NCI-H82 (cell line): ENCODE data around the gene IL36A.

Experiments used
- DNase-seq: peaks from one replicate; lab custom pipeline; 2025; lab: John Stamatoyannopoulos, UW

Gene IL36A

GRCh38 chr2:113007250-113007649, 2.0 kb downstream of the IL36A start:
- DNase-seq, result no peak

DNA sequence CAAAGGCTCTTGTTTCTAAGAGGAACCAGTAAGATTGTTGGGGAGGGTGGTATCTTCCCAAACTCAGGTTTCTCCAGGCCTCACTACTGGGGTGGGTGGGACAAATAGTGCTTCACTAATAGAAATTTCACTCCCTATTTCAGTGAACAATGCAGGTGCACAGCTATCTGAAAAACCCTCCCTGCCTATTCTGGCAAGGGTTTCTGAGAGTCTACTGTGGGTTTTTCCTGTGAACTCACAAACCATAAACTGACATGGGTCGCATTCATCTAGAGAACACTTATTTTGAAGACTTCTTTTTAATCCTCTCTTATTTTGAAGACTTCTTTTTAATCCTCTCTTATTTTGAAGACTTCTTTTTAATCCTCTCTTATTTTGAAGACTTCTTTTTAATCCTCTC, 4.4 kb downstream of the IL36A start:
- DNase-seq, result no peak

DNA sequence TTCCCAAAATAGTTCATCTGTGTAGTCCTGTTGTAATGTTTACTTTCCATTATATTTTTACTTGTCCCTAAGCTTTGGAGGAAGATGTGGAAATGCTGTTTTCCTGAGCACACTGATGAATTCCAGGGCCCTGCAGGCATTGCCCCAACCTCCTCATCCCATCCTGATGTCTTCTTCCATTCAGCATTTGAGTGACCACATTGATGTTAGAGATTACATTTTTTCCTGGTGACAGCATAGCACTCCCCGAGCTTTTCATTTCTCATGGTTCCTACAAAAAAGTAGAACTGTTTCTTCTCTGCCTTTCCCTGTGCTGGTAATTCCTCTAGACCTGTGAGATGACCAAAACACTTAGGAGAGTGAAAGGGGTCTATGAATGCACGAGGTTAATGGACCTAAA, 4.8 kb downstream of the IL36A start:
- no peak for DNase-seq

DNA sequence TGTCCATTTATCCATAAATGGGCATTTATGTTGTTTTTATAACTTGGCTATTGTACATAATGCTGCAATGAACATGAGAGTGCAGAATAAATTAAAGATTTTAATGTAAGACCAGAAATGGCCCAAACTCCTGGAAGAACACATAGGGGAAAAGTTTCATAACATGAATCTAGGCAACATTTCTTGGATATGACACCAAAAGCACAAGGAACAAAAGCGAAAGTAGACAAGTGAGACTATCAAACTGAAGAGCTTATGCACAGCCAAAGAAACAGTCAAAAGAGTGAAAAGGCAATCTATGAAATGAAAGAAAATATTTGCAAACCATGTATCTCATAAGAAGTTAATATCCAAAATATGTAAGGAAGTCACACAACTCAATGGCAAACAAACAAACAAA, 5.8 kb downstream of the IL36A start:
- DNase-seq, result no peak

DNA sequence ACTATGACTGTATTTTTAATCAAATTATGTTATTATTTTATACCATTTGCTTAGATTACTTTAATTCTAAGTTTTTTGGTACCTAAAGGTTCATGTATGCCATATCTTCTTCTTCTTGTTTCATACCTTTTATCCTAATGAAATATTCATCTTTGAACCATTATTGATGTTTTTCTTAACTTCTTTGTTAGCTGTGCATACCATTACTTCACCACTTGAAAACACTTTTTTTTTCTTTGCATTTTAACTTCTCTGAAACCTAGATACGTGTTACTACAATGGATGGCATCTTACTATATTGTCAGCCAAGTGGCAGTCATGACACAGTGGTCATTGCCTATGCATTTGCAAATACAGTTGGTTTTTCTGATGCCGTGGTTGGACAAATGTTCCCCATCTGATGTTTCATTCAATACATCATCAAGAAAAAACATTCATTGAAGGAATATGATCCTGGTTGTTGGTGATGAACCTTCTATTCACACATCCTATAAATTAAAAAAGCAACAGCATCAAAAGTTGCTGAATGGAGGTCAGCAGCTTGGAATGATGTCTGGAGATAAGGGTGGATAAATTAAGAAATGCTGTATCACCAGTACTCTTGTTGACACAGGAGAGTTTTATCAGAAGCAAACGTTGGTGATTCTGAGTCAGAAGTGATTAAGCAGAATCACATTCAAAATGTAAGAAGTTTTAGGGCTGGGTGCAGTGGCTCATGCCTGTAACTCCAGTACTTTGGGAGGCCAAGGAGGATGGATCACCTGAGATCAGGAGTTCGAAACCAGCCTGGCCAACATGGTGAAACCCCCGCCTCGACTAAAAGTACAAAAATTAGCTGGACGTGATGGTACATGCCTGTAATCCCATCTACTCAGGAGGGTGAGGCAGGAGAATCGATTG, 7.4 kb downstream of the IL36A start:
- DNase-seq, result no peak

DNA sequence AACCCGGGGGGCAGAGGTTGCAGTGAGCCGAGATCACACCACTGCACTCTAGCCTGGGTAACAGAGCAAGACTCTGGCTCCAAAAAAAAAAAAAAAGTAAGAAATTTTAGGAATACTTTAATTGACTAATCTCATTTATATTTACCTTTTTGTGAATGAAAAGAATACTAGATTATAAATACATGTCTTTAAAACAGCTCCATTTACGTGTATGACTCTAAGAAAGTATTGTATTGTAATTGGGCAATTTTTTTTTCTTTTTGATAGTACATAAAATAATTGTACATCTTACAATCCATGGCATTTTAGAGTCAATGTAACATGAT, 8.0 kb downstream of the IL36A start:
- no peak for DNase-seq

GRCh38 chr2:113014067-113014466, 8.8 kb downstream of the IL36A start:
- no peak for DNase-seq

DNA sequence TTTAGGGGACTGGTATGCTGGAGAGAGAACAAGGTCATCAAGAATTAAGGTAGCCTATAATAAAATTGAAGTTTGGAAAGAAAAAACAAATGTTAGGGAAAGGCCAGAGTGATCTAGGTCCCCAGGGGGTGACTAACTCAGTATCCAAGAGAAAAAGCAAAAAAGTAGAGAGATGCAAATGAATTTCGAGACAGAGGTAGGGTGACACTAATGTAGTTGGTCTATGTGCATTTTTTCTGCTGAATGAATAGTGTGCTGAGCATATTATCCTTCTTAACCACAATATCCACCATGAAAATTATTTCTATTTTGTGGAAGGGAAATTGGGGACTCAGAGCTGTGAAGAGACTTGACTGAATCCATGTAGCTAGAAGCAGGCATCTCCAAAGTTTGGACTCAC, 9.8 kb downstream of the IL36A start:
- no peak for DNase-seq

DNA sequence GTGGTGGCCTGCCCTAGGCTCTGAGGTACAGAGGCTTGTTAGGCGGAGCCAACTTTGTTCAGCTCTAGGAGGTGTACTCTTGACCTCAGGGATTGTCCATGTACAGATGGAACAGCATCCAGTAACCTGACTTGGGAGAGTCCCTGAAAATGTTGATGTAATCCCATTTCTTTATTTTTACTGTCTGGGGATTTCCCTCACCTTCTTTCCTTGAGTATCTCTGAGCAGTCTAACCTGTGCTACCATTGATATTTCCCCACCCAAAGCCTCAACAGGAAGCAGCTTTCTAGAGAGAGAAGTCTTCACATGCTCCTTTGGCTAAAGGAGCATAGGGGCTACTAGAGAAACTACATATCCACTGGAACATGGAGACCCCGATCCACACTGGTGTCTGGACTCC, 10.4 kb downstream of the IL36A start:
- DNase-seq, result no peak

DNA sequence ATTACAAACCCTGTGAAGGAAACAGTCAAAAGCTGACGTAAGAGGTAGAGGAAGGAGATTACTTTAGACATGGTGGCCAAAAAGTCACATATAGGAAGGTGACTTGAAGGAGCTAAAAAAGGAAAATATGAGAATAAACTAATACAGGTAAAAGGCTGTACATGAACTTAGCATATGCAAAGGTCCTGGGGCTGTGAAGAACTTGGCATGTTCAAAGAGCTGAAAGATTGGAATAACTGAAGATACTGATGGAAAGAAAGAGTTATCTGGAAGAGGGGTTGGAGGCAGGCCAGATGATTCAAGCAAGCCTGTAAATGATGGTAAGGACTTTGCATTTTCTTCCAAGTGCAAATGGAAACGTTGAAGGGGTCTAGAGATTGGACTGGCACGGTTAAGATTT, 13.2 kb downstream of the IL36A start:
- DNase-seq, result no peak

DNA sequence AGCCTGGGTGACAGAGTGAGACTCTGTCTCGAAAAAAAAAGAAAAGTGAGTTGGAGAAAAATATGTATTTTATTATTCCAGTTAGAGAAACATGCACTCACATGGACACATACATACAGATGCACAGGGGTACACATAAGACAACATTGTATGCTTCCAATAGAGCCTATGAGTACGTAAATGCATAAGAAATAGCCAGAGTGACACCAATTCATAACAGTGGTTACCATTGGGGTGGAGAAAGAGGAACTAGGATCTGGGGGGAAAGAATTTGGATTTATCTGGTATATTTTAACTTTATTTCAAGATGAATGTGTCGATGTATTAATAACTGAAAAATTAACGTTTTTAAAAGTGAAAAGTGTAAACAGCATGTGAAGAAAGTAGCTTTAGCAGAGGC, 16.1 kb downstream of the IL36A start:
- no peak for DNase-seq

DNA sequence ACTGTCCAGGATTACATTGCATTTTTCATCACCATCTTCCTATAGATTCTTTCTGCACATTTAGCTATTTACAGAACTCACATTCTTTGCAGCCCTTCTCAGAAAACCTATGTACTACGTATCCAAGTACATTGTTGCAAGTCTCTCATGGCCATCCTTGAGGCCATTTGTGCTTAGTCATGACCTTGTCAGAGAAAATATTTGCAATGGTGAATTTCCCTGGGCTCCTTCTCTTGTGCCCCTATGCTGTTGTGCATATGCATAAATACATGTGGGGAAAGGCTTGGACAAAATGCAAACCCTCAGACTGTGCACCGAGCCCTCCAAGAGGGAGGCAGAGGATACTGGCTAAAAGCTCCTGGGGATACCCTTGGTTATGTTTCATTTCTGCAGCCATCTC, 19.5 kb downstream of the IL36A start:
- DNase-seq, result no peak

DNA sequence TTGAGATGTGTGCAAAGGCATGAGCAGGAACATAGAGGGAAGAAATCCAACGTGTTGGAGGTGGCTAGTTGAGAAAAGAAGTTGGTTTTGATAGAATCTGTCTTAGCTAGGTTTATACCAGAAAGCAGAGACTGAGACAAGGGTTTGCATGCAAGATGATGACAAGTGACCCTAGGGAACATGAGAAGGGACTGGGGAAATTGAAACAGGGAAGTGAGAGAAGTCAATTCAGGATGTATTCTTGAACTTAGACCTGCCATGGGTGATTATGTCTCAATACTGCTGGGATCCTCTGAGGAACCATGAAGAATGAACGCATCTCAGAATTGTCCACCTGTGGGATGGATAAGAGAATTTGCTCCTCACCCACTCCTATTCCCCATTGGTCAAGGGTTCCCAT, 20.5 kb downstream of the IL36A start:
- DNase-seq, result no peak

DNA sequence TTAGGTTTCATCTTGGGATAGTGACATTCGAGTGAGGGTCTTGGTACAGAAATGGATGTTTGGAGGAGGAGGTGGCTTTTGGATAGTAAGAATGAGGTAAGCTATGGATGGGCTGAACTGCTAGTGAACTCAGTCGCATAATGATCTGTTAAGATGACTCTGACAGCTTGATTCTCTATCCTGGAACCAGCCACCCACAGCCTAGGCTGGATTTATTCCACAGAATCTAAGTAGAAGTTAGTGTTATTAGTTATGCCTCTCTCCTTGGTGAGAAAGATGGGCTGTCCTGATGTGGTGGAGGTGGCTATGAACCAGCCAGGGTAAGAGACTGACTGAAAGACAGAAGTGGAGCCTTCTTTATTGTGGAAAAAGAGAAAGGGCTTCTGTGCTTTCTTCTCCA, 22.4 kb downstream of the IL36A start:
- DNase-seq, result no peak

DNA sequence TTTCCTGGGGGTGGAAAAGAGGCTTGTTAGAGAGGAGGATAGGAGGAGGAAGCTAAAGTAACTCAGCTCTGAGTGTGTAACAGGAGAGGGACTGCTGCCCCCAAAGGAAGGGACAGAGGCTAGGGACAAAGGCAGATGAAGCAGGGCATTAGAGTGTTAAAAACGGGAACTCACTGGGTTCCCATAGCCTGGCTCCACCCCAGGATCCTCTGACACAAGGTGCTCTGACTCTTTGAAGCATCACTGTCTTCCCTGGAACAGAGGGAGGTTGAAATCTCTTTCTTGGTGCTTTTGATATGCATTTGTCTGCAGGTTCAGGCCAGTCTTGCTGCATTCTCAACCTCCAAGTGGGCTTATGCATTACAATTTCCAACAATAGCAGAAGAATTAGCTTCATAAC, 22.9 kb downstream of the IL36A start:
- no peak for DNase-seq

DNA sequence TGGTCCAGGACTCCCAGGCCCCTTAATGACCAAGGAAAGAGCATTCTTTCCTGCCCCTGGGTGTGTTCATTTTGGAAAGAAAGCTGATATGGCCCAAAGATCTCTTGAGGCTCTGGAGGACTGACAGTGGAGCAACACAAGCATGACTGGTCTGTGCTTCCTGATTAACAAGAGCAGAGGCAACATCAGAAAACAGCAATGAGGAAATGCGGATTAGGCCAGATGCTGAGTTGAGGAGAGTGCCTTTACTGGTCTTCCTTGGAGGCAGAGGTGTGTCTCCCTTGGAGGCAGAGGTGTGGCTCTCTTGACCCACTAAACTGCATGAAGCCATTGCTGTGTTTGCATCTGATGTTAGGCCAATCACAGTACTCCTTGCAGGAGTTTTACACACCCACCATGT, 27.5 kb downstream of the IL36A start:
- no peak for DNase-seq

DNA sequence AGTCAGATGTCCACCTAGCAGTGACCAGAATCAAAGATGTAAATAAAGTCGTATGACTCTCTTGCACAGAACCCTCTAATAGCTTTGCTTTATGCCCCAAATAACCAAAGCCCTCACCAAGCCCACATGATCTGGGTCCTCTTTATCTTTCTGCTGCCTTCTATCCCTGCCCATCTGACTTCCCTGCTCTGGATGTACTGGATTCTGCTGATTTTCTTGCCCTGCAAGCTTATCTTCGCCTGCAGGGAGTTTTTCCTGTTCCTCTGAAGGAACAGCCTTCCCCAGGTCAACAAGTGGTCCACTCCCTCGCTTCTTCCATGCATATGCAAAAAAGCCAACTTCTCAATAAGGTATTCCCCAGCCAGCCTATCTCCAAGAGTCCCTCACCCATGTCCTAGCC, 28.8 kb downstream of the IL36A start:
- DNase-seq, result no peak

GRCh38 chr2:113036763-113037162, 31.5 kb downstream of the IL36A start:
- no peak for DNase-seq

- DNase-seq, result no peak
Observed at GRCh38 chr2:113038291-113038690, 33.0 kb downstream of the IL36A start.

- DNase-seq, result no peak
Observed at GRCh38 chr2:113039158-113039557, 33.9 kb downstream of the IL36A start.

DNA sequence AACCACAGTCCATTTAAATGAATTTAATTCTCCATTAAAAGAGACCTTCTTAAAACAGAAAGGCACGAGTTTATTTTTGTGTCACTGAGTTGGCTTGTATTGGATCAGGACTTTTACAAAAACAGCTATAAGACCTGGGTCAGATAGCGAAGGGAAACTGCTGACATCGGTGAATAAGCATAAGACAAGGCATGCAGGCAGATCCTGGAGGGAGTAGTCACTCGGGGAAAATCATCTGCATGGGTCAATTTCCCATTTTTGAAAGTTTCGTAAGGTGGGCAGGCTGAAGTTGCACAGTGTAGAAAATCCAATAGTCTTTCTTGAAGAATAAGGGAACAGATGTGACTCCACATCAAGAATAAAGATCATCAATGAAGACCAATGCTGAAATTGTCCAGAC, 34.5 kb downstream of the IL36A start:
- no peak for DNase-seq

GRCh38 chr2:113041871-113042270, 36.6 kb downstream of the IL36A start:
- no peak for DNase-seq

DNA sequence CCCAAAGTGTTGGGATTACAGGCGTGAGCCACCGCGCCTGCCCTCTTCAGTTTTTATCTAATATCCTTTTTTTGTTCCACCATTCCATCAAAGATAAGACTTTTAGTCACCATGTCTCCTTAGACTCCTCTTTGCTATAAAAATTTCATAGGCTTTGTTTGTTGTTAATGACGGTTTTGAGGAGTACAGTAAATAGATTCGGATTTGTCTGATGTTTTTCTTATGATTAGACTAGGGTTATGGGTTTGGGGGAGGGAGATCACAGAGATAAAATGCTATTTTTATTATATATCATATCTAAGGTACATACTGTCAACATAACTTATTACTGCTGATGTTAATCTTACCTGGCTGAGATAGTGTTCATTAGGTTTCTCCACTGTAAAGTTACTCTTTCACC, 41.2 kb downstream of the IL36A start:
- DNase-seq, result no peak
